Subcutaneous adipose tissue (tissue), 4 donors: ENCODE measurements around the gene KHDRBS1. TPM values are rescaled to one million over a fixed set of nuclear protein-coding genes. Genes with fewer than 3 reads are reported as not detected.

Experiments used
- CTCF ChIP-seq: fragments of 450-650 bp; IDR thresholded peaks from one replicate; pipeline ENCODE4 v1.5.1; 2016; ENCODE audit warnings: low read depth, mild to moderate bottlenecking, control low read depth, antibody characterized with exemption, moderate library complexity
- total RNA-seq, 4 donors: library from RNA; depleted of rRNA; stranded (reverse); fragments of >200 nt; gene quantifications; one replicate each; pipeline ENCODE4 v1.1.0, GENCODE V29; 2016

Gene KHDRBS1
- total RNA-seq, 4 donors from 2014 or later = 56.4 to 92.9 (median 63.2) TPM

GRCh38 chr1:32035119-32035518, 21.5 kb downstream of the KHDRBS1 start:
- TF ChIP-seq CTCF = no peak

- no peak for TF ChIP-seq CTCF
Measured at GRCh38 chr1:32040711-32041110, 27.0 kb downstream of the KHDRBS1 start.

DNA sequence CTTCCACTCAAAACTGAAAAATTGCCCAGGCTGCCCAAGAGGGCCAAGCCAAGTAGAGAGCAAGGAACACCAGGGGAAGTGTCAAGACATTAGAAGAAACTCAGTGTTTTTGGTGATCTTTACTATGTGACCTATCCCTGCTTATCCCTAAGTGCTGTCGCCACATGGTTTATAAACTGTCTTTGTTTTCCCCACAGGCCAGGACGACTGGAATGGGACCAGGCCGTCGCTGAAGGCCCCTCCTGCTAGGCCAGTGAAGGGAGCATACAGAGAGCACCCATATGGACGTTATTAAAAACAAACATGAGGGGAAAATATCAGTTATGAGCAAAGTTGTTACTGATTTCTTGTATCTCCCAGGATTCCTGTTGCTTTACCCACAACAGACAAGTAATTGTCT, 28.7 kb downstream of the KHDRBS1 start:
- no peak for TF ChIP-seq CTCF

DNA sequence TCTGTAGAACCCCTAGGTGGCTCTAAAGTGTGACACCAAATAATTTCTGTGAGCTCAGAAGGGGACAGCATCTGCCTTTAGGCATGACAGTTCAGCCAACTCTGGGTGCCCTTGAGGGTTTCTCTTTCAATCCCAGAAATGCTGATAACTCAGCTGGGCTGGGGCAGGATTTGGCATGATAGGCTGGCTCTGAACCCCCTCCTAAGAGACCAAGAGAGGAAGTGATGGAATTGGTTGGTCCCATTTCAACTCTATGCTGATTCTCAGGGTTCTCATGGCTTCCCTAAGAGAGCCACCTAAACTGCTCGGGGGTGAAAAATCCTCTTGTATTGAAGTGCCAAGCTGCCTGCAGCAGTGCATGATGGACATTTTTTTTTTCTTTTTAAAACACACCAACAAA, 30.6 kb downstream of the KHDRBS1 start:
- no peak for TF ChIP-seq CTCF

GRCh38 chr1:32045772-32046171, 32.1 kb downstream of the KHDRBS1 start:
- TF ChIP-seq CTCF = no peak

- TF ChIP-seq CTCF = no peak
Measured at GRCh38 chr1:32047701-32048100, 34.0 kb downstream of the KHDRBS1 start.

- no peak for TF ChIP-seq CTCF
Measured at GRCh38 chr1:32048440-32048839, 34.8 kb downstream of the KHDRBS1 start.

GRCh38 chr1:32051706-32052105, 38.0 kb downstream of the KHDRBS1 start:
- TF ChIP-seq CTCF = no peak
